Measurements from ENCODE around the gene CST11.

CST11 gene

DNA sequence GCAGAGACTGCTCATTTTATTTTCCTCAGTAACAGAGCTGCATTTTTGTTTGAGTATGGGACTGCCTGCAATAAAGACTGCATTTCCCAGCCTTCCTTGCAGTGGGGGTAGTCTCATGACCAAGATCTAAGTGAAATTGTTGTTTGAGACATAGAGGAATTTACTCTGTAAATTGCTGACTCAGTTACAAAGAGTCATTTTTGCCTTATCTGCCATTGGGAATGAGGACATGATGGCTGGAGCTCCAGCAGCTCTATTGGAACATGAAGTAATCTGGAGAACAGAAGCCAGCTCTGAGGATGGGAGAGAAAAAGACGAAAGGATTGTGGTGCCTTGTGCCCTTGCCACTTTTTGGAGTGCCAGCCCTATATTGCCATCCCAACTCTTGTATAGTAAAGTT lies 2.1 kb upstream of the CST11 start:
- DNase-seq (ENCODE audit: low read depth in 2 of 2, low spot score in 1 of 2) = no peak

DNA sequence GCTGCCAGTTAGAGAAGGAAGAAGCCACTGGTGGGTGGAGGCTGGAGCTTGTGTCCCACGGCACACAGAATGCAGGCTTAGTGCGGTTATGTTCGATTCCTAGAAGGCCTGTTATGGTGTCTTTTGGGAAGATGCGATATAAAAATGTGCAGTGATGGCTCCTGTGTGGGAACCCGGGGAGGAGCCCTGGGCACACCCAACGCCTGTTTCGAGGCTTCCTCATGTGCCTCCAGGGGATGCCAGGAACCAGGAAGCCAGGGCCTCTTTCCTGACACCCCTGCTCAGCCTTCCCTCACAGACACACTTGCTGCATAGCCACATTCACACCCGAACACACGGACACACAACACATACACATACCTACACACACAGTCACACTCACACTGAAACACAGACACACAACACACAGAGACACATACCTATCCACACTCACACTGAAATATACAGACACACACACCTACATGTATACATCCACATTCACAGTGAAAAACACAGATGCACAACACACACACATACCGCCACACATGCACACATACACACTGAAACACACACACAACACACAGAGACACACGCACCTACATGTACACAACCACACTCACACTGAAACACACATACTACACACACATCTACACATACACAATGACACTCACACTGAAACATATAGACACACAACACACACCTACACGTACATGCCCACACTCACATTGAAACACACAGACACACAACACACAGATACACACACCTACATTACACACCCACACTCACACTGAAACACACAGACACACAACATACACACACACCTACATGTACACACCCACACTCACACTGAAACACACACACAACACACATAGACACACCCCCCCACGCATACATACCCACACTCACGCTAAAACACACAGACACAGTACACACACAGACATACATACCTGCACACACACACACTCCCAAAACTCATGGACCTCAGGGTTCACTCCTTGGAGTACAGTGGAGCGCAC lies 1.2 kb upstream of the CST11 start:
- DNase-seq (ENCODE audit: low read depth in 2 of 2, low spot score in 1 of 2) = no peak

DNA sequence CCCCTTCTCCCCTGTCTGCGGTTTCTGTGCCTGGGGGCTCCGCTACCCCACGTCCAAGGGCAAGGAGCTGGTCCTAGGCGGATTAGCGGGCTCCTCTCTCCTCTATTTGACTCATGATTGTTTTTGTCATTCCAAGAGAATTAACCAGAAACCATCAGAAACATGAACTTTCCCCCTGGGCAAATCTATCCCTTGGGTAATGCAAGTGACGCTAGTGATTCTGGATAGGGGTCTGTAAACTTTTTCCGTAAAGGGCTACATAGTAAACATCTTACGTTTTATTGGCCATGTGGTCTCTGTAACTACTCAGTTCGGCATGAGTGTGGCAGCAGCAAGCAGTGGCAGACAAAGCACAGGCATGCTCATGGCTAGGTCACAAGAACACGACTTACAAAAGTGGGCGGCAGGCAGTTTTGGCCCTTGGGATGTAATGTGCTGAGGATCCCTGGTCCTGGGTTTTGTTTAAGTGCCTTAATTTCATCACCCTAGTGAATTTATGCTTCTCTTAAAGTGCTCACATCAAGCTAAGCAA lies 654 bp downstream of the CST11 start:
- no peak for DNase-seq (ENCODE audit: low read depth in 2 of 2, low spot score in 1 of 2)

DNA sequence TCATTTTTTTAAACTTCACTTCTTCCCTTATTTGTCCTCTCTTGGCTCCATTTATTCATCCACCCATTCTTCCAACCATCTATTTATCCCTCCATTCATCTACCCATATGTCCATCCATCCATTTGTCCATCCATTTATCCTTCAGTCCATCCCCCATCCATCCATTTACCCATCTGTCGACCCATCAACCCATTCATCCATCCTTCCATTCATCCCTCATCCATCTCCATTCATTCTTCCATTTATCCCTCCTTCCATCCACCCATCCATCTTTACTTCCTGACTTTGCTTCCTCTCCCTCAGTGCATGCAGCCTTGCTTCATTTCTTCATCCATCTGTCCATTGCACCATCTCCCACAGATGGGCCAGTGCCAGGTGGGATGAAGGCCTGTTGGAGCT lies 1.8 kb downstream of the CST11 start:
- no peak for DNase-seq (ENCODE audit: low read depth in 2 of 2, low spot score in 1 of 2)

GRCh38 chr20:23449421-23449820 lies 3.3 kb downstream of the CST11 start:
- DNase-seq (ENCODE audit: low read depth in 2 of 2, low spot score in 1 of 2) = no peak

DNA sequence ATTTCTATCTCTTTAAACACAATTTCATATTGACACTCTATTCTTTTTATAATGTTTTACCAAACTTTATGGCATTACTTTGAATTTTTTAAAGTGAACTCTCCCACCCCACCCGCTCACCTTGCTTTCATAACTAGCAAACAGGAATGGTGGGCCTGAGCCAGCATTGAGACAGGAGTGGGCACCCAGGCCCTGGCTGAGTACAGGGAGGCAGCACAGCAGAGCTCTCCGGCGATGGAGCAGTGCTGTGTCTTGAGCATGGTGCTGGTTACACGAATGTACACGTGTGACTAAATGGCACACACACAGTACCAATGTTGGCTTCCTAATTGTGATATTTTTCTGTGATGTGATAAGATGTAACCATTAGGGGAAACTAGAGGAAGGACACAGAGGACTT lies 4.5 kb downstream of the CST11 start:
- DNase-seq (ENCODE audit: low read depth in 2 of 2, low spot score in 1 of 2) = no peak

DNA sequence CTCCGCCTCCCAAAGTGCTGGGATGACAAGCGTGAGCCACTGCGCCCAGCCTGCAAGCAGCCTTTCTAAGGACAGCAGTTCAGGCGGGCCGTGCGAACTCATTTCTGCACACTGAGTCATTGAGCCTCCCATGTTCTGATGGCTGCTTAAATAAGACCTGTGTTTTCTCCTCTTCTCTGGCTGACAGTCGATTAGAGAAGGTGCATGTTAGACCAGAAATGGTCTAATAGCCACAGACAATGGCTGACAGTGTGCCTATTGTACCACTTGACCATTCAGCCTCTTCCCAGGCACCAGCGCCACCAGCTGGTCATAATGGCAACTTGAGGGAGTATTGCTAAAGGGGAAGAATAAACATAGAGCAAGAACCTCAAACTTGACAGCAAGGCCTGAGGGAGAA lies 6.2 kb downstream of the CST11 start:
- DNase-seq (ENCODE audit: low read depth in 2 of 2, low spot score in 1 of 2) = no peak

DNA sequence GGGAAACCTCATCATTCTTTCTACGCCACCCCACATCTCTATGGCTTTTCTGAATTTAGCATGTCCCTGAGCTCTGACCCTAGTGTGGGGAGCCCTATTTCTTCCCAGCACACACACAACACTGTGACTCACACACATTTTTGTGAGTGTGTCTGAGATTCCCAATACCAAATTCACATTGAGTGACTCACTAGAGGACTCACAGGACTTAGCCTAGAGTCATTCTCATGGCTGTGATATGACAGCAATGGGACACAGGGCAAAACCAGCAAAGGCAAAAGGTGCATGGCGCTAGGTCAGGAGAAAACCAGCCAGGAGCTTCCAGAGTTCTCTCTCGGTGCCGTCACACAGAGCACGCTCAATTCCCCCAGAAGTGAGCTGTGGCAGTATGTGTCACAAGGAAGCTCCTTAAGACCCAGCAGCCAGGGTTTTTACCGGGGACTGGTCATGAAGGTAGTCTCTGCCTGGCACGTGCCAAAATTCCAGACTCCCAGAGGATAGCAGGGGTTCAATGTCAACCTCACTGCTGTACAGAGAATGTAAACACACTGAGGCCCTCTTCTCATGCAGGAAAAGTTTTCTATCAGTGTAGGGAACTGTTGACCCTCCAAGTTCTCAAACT lies 7.0 kb downstream of the CST11 start:
- DNase-seq (ENCODE audit: low read depth in 2 of 2, low spot score in 1 of 2) = no peak

DNA sequence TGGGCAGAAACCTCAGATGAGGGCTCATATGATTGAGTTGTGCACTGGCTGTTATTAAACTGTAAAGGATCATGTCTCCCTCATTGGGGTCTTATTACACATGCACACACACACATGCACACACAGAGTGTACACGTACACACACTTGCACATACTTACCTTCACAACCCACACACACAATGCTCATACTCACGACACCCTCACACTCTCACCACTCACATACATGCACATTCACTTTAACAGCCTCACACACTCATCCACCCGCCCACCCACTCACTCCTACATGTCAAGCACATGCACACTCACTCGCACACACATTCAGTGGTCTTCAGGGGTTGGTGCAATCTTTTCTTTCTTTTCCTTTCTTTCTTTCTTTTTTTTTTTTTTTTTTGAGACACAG lies 7.8 kb downstream of the CST11 start:
- DNase-seq (ENCODE audit: low read depth in 2 of 2, low spot score in 1 of 2) = no peak

GRCh38 chr20:23442436-23442835 lies 10.2 kb downstream of the CST11 start:
- DNase-seq (ENCODE audit: low read depth in 2 of 2, low spot score in 1 of 2) = no peak

- DNase-seq (ENCODE audit: low read depth in 2 of 2, low spot score in 1 of 2) = peak in 1 of 2 donors; percentile 32
Observed at GRCh38 chr20:23441850-23442313, 10.8 kb downstream of the CST11 start.

DNA sequence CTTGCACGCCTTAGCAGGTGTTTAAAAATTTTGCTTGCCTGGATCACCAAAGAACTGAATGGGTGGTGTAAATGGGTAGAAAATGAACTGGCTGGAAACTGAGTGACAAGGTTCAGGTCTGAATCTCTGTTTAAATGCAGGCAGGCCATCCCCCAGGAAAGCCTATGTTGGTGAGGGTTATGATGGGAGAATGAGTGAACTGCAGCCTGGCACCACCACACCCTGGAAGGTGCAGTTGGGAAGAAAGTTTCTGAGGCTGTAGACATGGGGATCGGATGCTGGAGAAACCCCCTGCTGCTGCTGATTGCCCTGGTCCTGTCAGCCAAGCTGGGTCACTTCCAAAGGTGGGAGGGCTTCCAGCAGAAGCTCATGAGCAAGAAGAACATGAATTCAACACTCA lies 12.7 kb downstream of the CST11 start:
- no peak for DNase-seq (ENCODE audit: low read depth in 2 of 2, low spot score in 1 of 2)

DNA sequence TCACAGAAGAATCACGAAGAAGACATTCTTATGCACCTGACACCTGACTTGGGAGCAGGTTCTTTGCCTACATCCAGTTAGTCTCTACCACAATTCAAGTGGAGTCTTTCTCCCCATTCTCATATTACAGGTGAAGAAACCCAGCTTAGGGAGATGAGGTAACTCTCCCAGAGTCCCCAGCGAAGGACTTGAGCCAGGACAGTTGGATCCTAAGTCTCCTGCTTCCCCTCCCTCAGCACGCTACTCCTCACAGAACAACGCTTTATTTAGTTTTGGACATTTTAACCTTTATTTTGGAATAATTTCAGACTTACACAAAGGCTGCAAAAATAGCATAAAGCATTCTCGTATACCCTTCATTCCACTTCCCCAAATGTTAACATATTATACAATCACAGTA lies 14.0 kb downstream of the CST11 start:
- no peak for DNase-seq (ENCODE audit: low read depth in 2 of 2, low spot score in 1 of 2)

- no peak for DNase-seq (ENCODE audit: low read depth in 2 of 2, low spot score in 1 of 2)
Observed at GRCh38 chr20:23437126-23437899, 15.4 kb downstream of the CST11 start.

DNA sequence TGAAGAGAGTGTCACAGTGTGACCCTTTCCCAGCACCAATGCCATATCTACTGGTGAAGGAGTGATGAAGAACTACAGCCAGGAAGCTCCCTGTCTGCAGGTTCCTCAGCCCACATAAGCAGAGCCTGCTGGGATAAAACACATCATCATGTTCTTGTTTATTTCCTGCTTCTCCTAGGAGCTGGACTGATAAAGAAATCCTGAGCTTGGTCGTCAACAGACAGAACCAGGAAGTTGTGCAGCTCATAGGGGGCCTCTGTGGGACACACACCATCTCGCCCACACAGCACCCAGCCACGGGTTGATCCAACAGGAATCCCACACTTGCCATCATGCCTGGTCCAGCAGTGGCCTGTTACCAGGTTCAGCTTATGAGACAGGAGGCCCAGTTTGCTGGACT lies 16.0 kb downstream of the CST11 start:
- DNase-seq (ENCODE audit: low read depth in 2 of 2, low spot score in 1 of 2) = no peak

- DNase-seq (ENCODE audit: low read depth in 2 of 2, low spot score in 1 of 2) = no peak
Observed at GRCh38 chr20:23435626-23436539, 16.8 kb downstream of the CST11 start.

- no peak for DNase-seq (ENCODE audit: low read depth in 2 of 2, low spot score in 1 of 2)
Observed at GRCh38 chr20:23434521-23435313, 18.0 kb downstream of the CST11 start.

GRCh38 chr20:23433628-23434027 lies 19.0 kb downstream of the CST11 start:
- no peak for DNase-seq (ENCODE audit: low read depth in 2 of 2, low spot score in 1 of 2)

DNA sequence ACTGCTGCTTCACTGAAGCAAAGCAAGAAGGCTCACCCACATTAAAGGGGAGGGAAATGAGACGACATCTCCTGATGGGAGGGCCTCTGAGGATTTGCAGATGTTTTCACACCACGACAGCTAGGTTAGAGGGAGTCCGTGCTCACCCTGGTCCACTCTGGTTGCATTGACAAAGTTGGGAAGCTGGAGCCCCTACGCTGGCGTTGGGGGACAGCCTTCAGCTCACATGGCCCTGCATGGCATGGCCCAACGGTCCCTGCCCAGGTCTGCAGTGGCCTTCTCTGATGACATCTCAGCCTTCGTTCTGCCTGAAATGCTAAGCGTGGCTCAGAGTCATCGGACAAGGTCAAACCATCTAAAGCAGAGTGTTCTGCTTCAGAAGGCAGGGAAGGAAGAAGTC lies 27.5 kb downstream of the CST11 start:
- no peak for DNase-seq (ENCODE audit: low read depth in 2 of 2, low spot score in 1 of 2)
